Stimulated activated effector memory CD8-positive, alpha-beta T cell treated with anti-CD3 and anti-CD28 coated beads, Interleukin-12 subunit alpha, Interleukin-12 subunit beta, amount 100 ng/mL, for 72 hours (primary cell): ENCODE data around the gene KRT2.

Experiments used
- ATAC-seq: fragments of 150-1000 bp; cut with Tn5 transposase; 2 replicates; pipeline ENCODE4 v1.10.0; 2021
- DNase-seq, 2 donors: peaks; one replicate each; pipeline ENCODE4 v3.0.0; 2021 to 2022; ENCODE audit warnings: low spot score in 2 of 2
- H3K27ac Mint-ChIP-seq: one replicate; pipeline ENCODE4 v1.8.0; 2022; ENCODE audit warnings: mild to moderate bottlenecking, mixed read lengths
- H3K36me3 Mint-ChIP-seq: one replicate; pipeline ENCODE4 v1.8.0; 2022; ENCODE audit warnings: mild to moderate bottlenecking, mixed read lengths
- H3K4me1 Mint-ChIP-seq: one replicate; pipeline ENCODE4 v1.8.0; 2022; ENCODE audit warnings: mixed read lengths
- H3K4me3 Mint-ChIP-seq: one replicate; pipeline ENCODE4 v1.8.0; 2022; ENCODE audit warnings: mild to moderate bottlenecking, mixed read lengths
- H3K9me3 Mint-ChIP-seq: one replicate; pipeline ENCODE4 v1.8.0; 2022; ENCODE audit warnings: mixed read lengths

Gene KRT2

DNA sequence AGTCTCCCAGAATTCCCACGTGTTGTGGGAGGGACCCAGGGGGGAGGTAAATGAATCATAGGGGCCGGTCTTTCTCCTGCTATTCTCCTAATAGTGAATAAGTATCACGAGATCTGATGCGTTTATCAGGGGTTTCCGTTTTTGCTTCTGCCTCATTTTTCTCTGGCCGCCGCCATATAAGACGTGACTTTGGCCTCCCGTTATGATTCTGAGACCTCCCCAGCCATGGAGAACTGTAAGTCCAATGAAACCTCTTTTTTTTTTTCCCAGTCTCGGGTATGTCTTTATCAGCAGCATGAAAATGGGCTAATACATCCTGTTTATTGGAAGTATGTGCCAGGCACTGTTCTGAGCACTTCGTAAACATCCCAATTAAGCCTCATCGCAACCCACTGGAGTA is 51.5 kb downstream of the KRT2 start:
- no peak overlapping the region for H3K4me3 Mint-ChIP-seq
- ATAC-seq (no peak), DNase-seq (no peak)
- no peaks in the 10 kb centered on the region for H3K36me3 Mint-ChIP-seq
- H3K9me3 Mint-ChIP-seq = no peaks in the 10 kb centered on the region
- H3K4me1 Mint-ChIP-seq = no peaks in the 10 kb centered on the region
- no peak overlapping the region for H3K27ac Mint-ChIP-seq

DNA sequence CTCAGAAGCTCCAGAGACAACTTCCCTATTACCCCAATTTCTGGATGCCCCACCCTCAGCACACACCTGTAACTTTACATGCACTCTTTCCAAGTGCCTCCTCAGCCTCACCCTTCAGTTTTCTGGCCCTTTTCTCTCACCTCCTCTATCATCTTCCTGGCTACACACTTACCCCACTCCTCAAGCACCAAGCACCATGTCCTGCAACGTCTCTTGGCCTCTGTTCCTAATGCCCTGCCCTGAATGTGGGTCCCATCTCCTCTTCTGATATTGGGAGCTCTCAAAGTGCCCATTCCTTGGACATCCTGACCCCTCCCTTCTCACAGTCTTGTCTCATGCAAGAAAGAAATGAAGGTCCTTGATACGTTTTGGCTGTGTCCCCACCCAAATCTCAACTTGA is 51.9 kb downstream of the KRT2 start:
- no peak for DNase-seq

DNA sequence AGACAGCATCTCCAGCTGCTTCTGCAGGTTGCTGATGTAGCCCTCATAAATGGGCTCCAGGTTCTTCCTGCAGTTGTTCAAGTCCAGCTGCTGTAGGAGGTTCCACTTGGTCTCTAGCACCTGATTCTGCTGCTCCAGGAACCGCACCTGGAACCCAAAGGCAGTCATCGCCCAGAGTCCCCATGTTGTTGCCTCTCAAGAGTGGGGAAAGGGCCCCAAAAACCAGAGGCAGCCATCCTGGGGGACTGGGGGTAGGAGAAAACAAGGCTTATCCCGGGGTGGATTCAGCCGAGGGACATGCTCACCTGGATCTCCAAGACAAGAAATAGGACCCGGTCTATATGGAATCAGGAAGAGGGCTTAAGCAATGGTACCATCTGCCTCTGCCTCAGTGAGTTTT is 53.0 kb downstream of the KRT2 start:
- Mint-ChIP-seq H3K9me3 (no peaks in the 10 kb centered on the region), H3K27ac (no peak overlapping the region), H3K4me3 (no peak overlapping the region), H3K36me3 (no peaks in the 10 kb centered on the region), H3K4me1 (no peaks in the 10 kb centered on the region)
- ATAC-seq (no peak), DNase-seq (no peak)

More for the DNA sequence above, 51.9 kb downstream of the KRT2 start:
- H3K27ac Mint-ChIP-seq = no peak overlapping the region
- no peak for ATAC-seq
- H3K4me1 Mint-ChIP-seq = no peaks in the 10 kb centered on the region
- no peaks in the 10 kb centered on the region for H3K9me3 Mint-ChIP-seq
- no peaks in the 10 kb centered on the region for H3K36me3 Mint-ChIP-seq
- no peak overlapping the region for H3K4me3 Mint-ChIP-seq
